Stimulated activated memory B cell treated with anti-CD40 and anti-IgM and Interleukin-4, amounts not matched to agents 10 μg/mL and 1 μg/mL and 100 μg/mL, for 72 hours (primary cell): ENCODE data around the gene PHACTR4.
"Not testable (repeated sequence)": the region's sequence is repeated elsewhere in the genome, so short reads cannot be mapped to it uniquely, and the experiment has no call there.

Source experiments
- ATAC-seq: fragments of 150-1000 bp; cut with Tn5 transposase; 2 replicates; pipeline ENCODE4 v1.10.0; 2021
- H3K27ac Mint-ChIP-seq: one replicate; pipeline ENCODE4 v1.8.0; 2022; ENCODE audit warnings: mild to moderate bottlenecking, mixed read lengths
- H3K27me3 Mint-ChIP-seq: one replicate; pipeline ENCODE4 v1.8.0; 2022; ENCODE audit warnings: mixed read lengths
- H3K36me3 Mint-ChIP-seq: one replicate; pipeline ENCODE4 v1.8.0; 2022; ENCODE audit warnings: mixed read lengths
- H3K4me1 Mint-ChIP-seq: one replicate; pipeline ENCODE4 v1.8.0; 2022; ENCODE audit warnings: mixed read lengths
- H3K4me3 Mint-ChIP-seq: one replicate; pipeline ENCODE4 v1.8.0; 2022; ENCODE audit warnings: mild to moderate bottlenecking, moderate library complexity, mixed read lengths
- H3K9me3 Mint-ChIP-seq: one replicate; pipeline ENCODE4 v1.8.0; 2022; ENCODE audit warnings: mixed read lengths

The PHACTR4 gene

GRCh38 chr1:28512058-28512611, 142.6 kb downstream of the PHACTR4 start:
- ATAC-seq, result no peak
- H3K36me3 Mint-ChIP-seq, result peaks cover 73% of the 10 kb centered on the region

GRCh38 chr1:28514445-28514933, 144.9 kb downstream of the PHACTR4 start:
- H3K4me1 Mint-ChIP-seq, result peaks cover 51% of the 10 kb centered on the region
- peaks cover 55% of the 10 kb centered on the region for H3K36me3 Mint-ChIP-seq
- not testable (repeated sequence) for H3K4me3 Mint-ChIP-seq, ATAC-seq, H3K9me3 Mint-ChIP-seq, H3K27me3 Mint-ChIP-seq
- H3K27ac Mint-ChIP-seq, result peak overlapping the region; percentile 99

More at GRCh38 chr1:28512058-28512611, 142.6 kb downstream of the PHACTR4 start:
- peak overlapping the region; percentile 99 for H3K27ac Mint-ChIP-seq
- H3K4me1 Mint-ChIP-seq, result peaks cover 44% of the 10 kb centered on the region
- H3K9me3 Mint-ChIP-seq, result no peaks in the 10 kb centered on the region
- peak overlapping the region; percentile 52 for H3K4me3 Mint-ChIP-seq
- H3K27me3 Mint-ChIP-seq, result no peaks in the 10 kb centered on the region

GRCh38 chr1:28516518-28516956, 147.0 kb downstream of the PHACTR4 start:
- Mint-ChIP-seq H3K4me1 (peaks cover 37% of the 10 kb centered on the region), H3K9me3 (no peaks in the 10 kb centered on the region), H3K36me3 (peaks cover 36% of the 10 kb centered on the region), H3K27me3 (no peaks in the 10 kb centered on the region), H3K4me3 (no peak overlapping the region), H3K27ac (peak overlapping the region; percentile 76)
- no peak for ATAC-seq

GRCh38 chr1:28517649-28517999, 148.1 kb downstream of the PHACTR4 start:
- H3K36me3 Mint-ChIP-seq, result peaks cover 35% of the 10 kb centered on the region
- peak overlapping the region; percentile 76 for H3K27ac Mint-ChIP-seq
- no peaks in the 10 kb centered on the region for H3K27me3 Mint-ChIP-seq
- H3K4me1 Mint-ChIP-seq, result peaks cover 35% of the 10 kb centered on the region
- H3K4me3 Mint-ChIP-seq, result peak overlapping the region; percentile 88
- H3K9me3 Mint-ChIP-seq, result no peaks in the 10 kb centered on the region
- ATAC-seq, result peak; percentile 1

GRCh38 chr1:28518000-28518744, 148.6 kb downstream of the PHACTR4 start:
- peak; percentile 87 for ATAC-seq
- Mint-ChIP-seq H3K36me3 (peaks cover 34% of the 10 kb centered on the region), H3K4me3 (peak overlapping the region; percentile 88), H3K9me3 (no peaks in the 10 kb centered on the region), H3K4me1 (peaks cover 31% of the 10 kb centered on the region), H3K27me3 (no peaks in the 10 kb centered on the region), H3K27ac (peak overlapping the region; percentile 76)

- Mint-ChIP-seq H3K27ac (peak overlapping the region; percentile 76), H3K36me3 (peaks cover 33% of the 10 kb centered on the region), H3K27me3 (no peaks in the 10 kb centered on the region), H3K4me3 (peak overlapping the region; percentile 79), H3K4me1 (peaks cover 31% of the 10 kb centered on the region), H3K9me3 (no peaks in the 10 kb centered on the region)
- peak; percentile 52 for ATAC-seq
Measured at GRCh38 chr1:28518745-28519341, 149.3 kb downstream of the PHACTR4 start.

- no peaks in the 10 kb centered on the region for H3K9me3 Mint-ChIP-seq
- no peak overlapping the region for H3K27ac Mint-ChIP-seq
- ATAC-seq, result no peak
- H3K4me3 Mint-ChIP-seq, result peak overlapping the region; percentile 11
- peaks cover 31% of the 10 kb centered on the region for H3K4me1 Mint-ChIP-seq
- no peaks in the 10 kb centered on the region for H3K27me3 Mint-ChIP-seq
- peaks cover 40% of the 10 kb centered on the region for H3K36me3 Mint-ChIP-seq
Measured at GRCh38 chr1:28519946-28520725, 150.6 kb downstream of the PHACTR4 start.

- not testable (repeated sequence) for H3K27ac Mint-ChIP-seq, H3K4me3 Mint-ChIP-seq, ATAC-seq, H3K27me3 Mint-ChIP-seq, H3K9me3 Mint-ChIP-seq
- H3K36me3 Mint-ChIP-seq, result peaks cover 40% of the 10 kb centered on the region
- peaks cover 31% of the 10 kb centered on the region for H3K4me1 Mint-ChIP-seq
Measured at GRCh38 chr1:28520796-28521195, 151.3 kb downstream of the PHACTR4 start.

GRCh38 chr1:28521502-28522164, 152.1 kb downstream of the PHACTR4 start:
- Mint-ChIP-seq H3K9me3 (no peaks in the 10 kb centered on the region), H3K4me3 (no peak overlapping the region), H3K36me3 (peaks cover 40% of the 10 kb centered on the region), H3K27ac (no peak overlapping the region), H3K27me3 (no peaks in the 10 kb centered on the region), H3K4me1 (peaks cover 31% of the 10 kb centered on the region)
- ATAC-seq, result no peak

GRCh38 chr1:28522537-28522936, 153.0 kb downstream of the PHACTR4 start:
- H3K36me3 Mint-ChIP-seq, result peaks cover 40% of the 10 kb centered on the region
- not testable (repeated sequence) for H3K27ac Mint-ChIP-seq, H3K4me3 Mint-ChIP-seq

GRCh38 chr1:28525002-28525642, 155.6 kb downstream of the PHACTR4 start:
- not testable (repeated sequence) for H3K4me3 Mint-ChIP-seq, ATAC-seq, H3K9me3 Mint-ChIP-seq, H3K27me3 Mint-ChIP-seq, H3K27ac Mint-ChIP-seq
- H3K4me1 Mint-ChIP-seq, result peaks cover 11% of the 10 kb centered on the region
- peaks cover 34% of the 10 kb centered on the region for H3K36me3 Mint-ChIP-seq

More at GRCh38 chr1:28522537-28522936, 153.0 kb downstream of the PHACTR4 start:
- not testable (repeated sequence) for H3K9me3 Mint-ChIP-seq, H3K27me3 Mint-ChIP-seq, ATAC-seq
- peaks cover 25% of the 10 kb centered on the region for H3K4me1 Mint-ChIP-seq

GRCh38 chr1:28526886-28527285, 157.3 kb downstream of the PHACTR4 start:
- no peak overlapping the region for H3K27ac Mint-ChIP-seq
- H3K36me3 Mint-ChIP-seq, result peaks cover 42% of the 10 kb centered on the region
- no peaks in the 10 kb centered on the region for H3K27me3 Mint-ChIP-seq
- peaks cover 4% of the 10 kb centered on the region for H3K4me1 Mint-ChIP-seq
- no peaks in the 10 kb centered on the region for H3K9me3 Mint-ChIP-seq
- H3K4me3 Mint-ChIP-seq, result no peak overlapping the region
- no peak for ATAC-seq

GRCh38 chr1:28530456-28530855, 160.9 kb downstream of the PHACTR4 start:
- ATAC-seq, result peak; percentile 47
- Mint-ChIP-seq H3K4me1 (no peaks in the 10 kb centered on the region), H3K4me3 (no peak overlapping the region), H3K27me3 (no peaks in the 10 kb centered on the region), H3K27ac (no peak overlapping the region), H3K9me3 (no peaks in the 10 kb centered on the region), H3K36me3 (peaks cover 33% of the 10 kb centered on the region)

- Mint-ChIP-seq H3K4me3 (no peak overlapping the region), H3K36me3 (peaks cover 63% of the 10 kb centered on the region), H3K9me3 (no peaks in the 10 kb centered on the region), H3K27me3 (no peaks in the 10 kb centered on the region), H3K27ac (no peak overlapping the region), H3K4me1 (no peaks in the 10 kb centered on the region)
- no peak for ATAC-seq
Measured at GRCh38 chr1:28534671-28535070, 165.1 kb downstream of the PHACTR4 start.
